ENCODE results near the gene TMC4.

Gene TMC4

DNA sequence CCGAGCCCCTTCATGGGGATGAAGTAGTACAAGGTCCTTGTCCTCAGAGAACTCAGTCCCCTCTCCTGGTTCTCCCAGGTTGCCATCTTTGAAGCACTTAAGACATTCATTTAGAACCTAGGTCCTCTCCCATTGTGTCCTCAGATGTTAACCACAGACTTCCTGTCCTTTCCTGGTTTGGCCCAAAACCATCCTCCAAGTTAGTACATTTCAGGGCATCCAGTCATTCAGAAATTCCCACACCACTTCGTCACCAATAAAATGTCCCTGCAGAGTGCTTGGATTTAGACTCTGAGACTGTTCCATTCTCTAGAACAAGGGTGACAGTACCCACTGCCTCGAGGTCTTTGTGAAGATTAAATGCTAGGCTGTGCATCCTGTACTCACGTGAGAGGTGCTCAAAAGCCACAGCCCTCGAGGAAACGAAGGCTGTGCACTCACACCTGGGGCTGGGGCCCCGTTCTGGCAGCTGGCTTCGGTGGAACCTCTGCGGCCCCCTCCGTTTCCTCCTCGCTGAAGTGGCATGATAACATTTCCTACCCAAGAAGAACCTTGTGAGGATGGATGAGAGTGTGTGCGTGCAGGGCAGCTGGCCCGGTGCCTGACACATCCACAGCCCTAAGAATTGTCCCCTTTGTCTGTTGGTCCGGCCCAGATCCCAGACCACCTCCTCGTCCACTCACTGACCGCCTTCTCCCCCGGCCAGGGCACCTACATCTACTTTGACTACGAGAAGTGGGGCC, 18.2 kb downstream of the TMC4 start:
- no peak for DNase-seq (ENCODE audit: low read depth)

DNA sequence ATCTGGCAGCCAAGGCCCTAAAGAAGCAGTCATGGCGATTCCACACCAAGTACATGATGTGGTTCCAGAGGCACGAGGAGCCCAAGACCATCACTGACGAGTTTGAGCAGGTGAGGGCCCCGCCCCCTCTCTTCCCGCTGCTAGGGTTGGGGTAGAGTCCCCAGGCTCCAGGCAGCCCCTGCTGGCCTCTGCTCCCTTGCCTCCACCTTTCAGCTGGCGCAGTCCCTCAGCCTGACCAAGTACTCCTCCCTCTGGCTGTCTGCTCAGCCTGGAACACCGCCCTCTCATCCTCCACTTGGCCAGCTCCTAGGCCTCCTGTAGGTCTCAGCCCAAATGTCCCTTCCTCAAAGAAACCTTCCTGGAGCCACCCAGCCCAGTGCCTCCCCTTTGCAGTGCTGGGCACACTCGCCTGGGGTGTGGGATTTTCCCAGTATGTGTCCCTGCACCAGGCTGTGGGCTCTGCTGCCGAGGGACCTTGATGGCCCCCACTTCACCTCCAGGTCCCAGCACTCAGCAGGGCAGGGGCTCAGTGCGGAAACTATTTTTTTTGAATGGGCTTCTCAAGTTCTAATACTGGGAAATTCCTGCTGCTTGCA, 19.1 kb downstream of the TMC4 start:
- no peak for DNase-seq (ENCODE audit: low read depth)

DNA sequence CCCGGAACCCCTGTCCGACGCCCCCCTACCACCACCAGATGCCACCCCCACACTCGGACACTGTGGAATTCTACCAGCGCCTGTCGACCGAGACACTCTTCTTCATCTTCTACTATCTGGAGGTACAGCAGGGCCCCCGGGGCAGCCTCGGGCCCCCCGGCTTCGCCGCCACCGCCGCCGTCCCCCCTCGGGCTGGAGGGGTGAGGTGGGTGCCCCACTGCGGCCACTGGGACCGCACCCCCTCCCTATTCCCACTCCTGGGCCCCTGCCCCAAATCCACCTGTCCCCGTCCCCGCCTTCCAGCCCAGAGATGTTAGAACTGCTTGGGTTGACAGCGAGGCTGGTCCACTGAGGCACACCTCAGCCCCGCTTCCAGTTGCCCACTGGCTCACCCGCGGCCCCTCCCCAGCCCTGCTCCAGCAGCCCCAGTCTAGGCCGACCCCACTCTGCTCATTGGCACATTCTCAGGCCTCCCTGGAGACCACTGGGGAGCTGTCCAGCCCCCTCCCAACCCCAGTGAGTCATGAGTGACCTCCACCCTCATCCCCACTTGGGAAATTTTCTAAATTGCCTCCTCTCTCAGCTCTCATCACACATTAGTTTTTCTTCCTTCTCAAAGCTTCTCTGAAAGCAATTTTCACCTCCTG, 20.0 kb downstream of the TMC4 start:
- no peak for DNase-seq (ENCODE audit: low read depth)

DNA sequence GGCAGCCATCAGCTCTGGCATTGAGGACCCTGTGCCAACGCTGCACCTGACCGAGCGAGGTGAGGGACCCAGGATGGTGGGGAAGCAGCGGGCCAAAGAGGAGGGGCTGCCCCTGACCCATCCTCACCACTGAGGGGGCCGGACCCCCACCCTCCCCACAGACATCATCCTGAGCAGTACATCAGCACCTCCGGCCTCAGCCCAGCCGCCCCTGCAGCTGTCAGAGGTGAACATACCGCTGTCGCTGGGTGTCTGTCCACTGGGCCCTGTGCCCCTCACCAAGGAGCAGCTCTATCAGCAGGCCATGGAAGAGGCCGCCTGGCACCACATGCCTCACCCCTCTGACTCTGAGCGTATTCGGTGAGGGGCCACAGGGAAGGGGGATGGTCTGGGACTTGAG, 20.7 kb downstream of the TMC4 start:
- DNase-seq (ENCODE audit: low read depth), result no peak

DNA sequence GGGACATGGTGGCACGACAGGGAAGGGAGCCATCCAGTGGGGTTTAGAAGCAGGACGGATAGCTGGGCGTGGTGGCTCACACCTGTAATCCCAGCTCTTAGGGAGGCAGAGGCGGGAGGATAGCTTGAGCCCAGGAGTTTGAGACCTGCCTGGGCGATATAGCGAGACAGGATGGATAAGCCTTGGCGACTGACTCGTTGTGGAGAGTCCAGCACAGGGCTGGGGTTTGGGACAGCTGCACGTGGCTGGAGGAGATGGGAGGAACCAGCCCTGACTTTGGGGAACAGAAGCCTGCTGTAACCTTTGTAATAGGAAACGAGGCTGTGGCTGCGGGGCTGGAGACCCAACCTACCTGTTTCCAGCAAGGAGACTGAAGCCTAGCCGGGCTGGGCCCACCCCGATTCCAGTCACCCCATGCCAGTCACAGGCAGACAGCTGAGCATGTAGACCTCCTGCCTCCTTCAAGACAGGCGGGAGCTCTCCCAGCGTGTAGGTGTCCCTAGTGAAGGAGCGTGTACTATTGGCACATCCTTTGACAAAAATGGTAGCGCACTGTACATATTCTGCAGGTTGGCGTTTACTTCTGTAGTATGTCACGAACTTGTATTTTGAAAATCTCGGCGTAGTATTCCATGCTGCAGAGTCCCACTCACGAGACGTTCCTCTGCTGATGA, 21.5 kb downstream of the TMC4 start:
- DNase-seq (ENCODE audit: low read depth), result no peak

DNA sequence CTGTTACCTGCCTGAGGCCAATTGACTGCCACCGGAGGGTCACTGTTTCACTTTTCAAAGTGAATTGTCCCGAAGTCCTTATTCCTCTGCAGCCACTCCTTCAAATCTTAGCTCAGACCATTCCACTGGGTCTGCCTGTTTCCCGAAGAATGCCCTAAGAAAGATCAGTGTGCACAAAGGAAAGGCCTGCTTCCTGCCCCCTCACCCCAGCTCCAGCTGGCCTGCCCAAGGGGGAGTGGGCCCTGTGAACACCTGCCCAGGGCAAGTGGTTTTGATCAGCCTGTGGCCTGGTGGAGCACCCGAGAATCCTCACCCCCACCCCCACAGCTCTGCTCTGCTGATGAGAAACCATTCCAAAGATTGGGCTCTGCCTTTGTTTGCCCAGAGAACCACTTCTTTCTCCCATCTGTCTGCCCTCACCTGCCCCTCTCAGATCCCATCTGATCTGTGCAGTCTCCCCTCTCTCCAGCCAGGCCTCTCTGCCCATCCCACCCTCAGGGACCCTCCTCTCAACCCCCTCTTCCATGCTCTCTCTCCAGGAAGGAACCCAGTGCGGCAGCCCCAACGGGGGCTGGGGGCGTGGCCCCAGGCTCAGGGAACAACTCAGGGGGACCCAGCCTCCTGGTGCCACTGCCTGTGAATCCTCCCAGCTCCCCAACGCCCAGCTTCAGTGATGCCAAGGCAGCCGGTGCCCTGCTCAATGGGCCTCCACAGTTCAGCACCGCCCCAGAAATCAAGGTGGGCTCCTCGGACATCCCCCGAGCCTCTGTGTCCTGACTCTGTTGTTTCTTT, 23.7 kb downstream of the TMC4 start:
- DNase-seq (ENCODE audit: low read depth), result no peak

DNA sequence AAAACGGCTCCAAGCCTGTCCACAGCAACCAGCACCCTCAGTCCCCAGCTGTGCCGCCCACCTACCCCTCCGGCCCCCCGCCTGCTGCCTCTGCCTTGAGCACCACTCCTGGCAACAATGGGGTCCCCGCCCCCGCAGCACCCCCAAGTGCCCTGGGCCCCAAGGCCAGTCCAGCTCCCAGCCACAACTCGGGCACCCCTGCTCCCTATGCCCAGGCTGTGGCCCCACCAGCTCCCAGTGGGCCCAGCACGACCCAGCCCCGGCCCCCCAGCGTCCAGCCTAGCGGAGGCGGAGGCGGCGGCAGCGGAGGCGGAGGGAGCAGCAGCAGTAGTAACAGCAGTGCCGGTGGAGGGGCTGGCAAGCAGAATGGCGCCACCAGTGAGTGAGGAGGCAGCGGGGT, 24.8 kb downstream of the TMC4 start:
- DNase-seq (ENCODE audit: low read depth), result no peak

DNA sequence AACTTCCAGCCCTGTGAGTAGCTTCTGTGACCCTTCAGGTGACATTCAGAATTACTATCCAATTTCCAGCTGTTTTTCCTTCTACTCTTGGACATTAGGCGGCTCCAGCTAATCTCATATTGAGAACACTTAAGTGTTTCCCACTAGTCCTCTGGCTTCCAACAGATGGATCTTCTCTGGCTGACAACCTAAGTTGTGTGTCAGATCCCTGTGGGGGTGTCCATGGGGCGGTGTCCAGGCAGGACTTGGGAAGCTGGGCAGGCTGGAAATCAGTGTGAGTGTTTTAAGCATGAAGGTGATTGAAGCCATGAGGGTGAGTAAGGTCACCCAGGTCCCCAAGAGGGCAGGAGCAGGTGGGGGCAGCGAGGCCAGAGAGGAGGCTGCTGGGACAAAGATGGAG, 25.3 kb downstream of the TMC4 start:
- DNase-seq (ENCODE audit: low read depth), result no peak

DNA sequence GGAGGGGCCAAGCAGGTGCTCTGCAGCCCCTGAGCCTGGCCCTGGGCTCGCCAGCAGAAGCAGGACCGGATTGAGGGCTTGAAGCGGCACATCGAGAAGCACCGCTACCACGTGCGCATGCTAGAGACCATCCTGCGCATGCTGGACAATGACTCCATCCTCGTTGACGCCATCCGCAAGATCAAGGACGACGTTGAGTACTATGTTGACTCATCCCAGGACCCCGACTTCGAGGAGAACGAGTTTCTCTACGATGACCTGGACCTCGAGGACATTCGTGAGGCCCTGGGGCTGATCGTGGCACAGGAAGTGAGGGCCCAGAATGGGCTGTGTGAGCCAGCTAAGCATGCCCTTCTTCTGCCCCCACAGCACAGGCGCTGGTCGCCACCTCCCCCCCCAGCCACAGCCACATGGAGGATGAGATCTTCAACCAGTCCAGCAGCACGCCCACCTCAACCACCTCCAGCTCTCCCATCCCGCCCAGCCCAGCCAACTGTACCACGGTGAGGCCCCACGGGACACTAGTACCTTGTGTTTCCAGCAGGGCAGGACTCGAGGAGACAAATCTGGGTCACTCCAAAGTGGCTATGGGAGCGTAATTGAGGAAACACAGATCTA, 27.3 kb downstream of the TMC4 start:
- DNase-seq (ENCODE audit: low read depth), result no peak

DNA sequence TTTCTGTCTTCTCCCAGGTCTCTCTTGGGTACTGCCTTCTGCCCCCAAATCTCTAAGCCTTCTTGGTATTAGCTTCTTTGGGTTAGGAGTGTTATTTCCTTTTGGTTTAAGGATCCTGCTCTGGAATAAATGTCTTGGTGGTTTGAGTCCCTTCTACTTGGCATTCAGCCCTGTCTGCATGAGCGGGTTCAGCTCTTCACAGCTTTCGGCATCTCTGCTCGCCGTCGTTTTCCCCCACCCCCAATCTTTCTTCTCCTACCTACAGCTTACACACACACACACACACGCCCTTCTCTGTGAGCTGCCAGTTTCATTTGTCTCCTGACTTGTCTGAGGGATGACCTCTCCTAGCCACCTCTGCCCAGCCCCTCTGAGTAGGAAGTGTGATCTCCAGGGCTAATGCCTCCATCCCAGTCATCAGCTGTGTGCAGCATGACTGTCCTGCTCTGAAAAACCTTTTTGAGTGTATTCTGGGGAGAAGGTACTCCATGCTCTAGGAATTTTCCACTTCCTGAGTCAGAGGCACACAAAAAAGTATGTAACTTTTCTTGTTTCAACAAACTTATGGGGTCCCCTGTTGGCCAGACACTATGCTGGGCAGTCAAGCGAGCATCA, 30.7 kb downstream of the TMC4 start:
- DNase-seq (ENCODE audit: low read depth), result no peak

DNA sequence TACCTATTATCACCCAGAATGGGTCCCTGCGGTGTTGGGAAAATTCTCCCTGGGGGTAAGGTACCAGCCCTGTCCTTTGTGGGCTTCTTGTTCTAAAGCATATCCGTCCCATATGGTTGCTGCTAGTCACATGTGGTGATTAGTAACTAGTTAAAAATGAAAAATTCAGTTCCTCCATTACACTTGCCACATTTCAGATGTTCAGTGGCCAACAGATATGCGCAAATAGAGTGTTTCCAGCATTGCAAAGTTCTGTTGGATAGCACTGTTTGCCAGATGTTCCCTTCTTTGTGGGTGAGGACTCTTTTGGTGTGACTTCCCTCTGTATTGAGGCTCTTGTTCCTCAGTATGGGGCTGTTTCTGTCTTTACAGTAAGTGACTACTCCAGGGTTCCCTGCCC, 31.6 kb downstream of the TMC4 start:
- no peak for DNase-seq (ENCODE audit: low read depth)

DNA sequence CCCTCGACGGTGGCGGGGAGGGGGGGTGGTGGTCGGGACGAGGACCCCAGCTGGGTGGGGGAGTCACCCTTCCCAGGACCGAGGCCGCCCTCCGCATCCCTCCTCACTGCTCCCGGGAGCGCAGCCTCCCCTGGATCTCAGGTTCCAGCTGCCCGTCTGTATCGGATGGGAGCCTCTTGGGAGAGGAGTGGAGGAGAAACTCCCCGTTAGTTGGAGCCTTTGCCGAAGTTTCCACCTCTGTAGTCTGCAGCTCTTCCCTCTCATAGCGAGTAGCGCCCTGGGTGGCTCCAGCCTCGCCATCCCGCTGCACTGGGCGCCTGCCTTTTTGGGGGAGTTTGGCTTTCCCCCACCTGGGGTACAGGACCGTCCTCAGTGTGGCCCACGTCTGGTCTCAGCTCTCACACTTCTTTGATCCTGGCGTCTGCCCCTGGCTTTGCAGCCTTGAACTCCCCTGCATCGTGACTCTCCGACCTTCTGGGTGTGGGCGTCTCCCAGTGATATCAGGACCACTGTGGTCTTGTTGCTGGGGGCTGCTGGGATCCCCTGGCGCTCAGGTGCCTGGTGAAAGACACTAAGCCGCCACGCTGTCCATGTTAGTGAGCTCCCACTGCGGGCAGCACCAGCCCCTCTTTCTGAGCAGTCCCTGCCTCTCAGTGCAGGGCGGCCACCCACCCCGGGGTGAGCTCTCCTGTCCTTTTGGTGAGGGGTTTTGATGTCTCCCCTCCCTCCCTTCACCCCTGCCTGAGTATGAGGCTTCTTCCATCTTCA, 34.3 kb downstream of the TMC4 start:
- DNase-seq (ENCODE audit: low read depth), result no peak

DNA sequence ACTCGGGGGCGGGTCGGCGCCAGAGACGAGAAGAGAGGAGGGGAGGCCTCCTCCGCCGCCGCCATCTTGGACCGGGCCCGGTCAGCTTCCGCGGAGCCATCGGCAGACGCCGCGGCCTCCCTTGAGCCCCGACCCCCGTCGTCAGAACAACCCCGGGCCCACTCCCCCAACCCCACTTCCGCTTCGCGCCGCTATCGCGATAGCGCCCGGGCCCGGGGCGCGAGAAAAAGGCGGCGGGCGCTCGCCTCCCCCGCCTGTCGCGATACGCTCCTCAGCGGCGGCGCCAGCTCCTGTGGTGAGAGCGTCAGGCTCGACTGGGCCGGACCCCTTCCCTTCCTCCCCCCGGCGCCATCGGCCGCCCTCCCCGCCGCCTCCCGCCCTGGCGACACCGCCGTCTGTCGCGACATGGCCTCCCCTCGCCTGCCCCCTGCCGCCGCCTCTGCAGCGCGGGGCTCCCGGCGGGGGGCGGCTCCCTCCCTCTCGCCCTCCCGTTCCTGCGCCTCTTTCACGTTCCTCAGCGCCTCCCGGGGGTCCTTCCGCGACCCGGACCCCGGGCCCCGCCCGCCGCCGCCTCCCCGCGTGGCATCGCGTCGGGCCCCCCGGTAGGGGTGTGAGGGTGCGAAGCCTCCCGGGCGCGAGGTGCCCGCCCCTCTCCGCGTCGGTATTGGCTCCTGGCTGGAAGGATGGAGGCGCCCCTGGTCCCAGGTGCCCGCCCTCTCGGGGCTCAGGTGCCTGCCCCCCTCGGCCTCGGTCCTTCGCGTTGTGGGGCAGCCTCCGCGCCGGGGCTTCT, 35.1 kb downstream of the TMC4 start, which contains the start of gene CNOT3:
Gene CNOT3 (plus strand): TSS at position 64 of the 790 bp plus-strand sequence. CDS start 5,217 bp downstream, outside the sequence.
- DNase-seq (ENCODE audit: low read depth), result no peak

DNA sequence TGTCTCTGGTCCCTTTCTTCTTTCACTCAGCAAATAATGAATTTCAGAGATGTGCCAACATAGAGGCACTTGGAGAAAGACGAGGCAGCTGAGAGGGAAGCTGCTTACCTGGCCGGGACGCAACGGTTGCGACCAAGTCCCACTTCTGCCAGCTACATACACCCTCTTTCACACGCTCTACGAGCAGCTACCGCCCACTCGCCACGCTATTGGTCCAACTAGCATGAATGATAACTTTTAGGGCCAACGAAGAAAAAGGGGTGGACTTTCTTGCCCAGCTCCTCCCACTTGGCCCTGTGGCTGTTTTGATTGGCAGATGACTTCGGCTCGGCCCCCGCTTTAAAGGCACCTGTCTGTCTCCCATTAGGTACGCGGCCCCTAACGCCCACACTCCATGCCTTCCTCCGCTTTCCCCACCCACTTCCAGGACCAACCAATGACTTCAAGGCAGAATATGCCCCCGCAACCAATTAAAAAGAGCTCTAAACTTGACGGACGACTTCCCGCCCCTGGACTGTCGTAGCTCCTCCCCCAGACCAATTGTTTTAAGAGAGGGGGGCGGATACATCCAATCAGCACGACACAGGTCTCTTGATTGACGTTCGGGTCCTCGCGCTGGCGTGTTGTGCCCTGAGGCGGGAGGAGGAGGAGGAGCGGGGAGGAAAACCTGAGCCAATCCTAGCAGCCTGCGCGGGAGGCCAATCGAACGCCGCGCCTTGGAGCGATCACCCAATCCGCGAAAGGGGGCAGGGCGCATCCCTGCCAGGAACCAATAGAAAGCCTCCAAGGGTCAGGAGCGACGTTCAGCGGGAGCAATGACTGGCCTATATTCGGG, 35.9 kb downstream of the TMC4 start:
- DNase-seq (ENCODE audit: low read depth), result peak; percentile 98

DNA sequence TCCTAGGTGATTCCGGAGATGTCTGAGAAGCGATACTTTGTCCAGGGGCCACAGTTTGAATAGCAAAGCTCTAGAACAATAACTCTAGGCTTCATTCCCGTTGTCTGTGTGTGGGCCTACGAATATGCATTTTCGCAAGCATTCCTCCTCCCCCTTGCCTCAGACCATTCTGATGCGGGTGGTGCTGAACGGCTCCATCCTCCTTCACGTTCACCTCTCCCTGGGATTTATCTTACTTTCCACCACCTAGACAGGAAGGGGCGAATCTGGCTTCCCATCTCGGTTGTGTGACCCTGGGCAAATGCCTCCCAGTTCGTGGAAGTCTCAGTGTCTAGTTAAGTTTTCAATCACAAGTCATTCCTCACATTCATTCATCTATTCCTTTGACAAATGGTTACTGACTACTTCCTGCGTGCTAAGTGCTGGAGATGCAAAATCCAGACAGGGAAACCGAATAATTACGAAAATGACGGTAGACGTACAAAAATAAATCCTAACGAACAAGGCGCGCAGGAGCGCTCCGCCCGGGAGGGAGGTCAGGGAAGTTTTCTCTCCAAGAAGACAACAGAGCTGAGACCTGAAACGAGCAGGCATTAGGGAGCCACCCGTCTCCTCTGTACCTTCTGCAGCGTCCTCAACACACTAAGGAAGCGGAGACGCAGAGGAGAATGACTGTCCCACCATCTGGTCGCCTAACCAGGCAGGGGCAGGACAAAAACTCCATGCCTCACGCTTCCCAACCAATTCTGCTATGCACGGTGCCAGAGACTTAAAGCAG, 36.7 kb downstream of the TMC4 start:
- DNase-seq (ENCODE audit: low read depth), result no peak

DNA sequence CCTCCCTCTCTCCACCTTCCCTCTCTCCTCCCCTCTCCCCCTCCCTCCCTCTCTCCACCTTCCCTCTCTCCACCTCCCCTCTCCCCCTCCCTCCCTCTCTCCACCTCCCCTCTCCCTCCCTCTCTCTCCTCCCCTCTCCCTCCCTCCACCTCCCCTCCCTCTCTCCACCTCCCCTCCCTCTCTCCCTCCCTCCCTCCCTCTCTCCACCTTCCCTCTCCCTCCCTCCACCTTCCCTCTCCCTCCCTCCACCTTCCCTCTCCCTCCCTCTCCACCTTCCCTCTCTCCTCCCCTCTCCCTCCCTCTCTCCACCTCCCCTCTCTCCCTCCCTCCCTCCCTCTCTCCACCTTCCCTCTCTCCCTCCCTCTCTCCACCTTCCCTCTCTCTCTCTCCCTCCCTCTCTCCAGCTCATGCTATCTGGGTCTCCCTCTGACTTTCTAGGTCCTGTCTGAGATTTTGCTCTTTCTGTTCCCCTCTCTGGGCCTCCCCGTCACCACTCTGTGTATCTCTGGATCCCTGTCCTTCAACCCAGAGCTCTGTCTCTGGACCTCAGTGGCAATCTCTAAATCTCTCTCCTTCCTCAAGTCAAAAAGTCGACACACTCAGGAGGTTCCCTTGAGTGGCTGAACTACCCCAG, 38.9 kb downstream of the TMC4 start:
- no peak for DNase-seq (ENCODE audit: low read depth)

DNA sequence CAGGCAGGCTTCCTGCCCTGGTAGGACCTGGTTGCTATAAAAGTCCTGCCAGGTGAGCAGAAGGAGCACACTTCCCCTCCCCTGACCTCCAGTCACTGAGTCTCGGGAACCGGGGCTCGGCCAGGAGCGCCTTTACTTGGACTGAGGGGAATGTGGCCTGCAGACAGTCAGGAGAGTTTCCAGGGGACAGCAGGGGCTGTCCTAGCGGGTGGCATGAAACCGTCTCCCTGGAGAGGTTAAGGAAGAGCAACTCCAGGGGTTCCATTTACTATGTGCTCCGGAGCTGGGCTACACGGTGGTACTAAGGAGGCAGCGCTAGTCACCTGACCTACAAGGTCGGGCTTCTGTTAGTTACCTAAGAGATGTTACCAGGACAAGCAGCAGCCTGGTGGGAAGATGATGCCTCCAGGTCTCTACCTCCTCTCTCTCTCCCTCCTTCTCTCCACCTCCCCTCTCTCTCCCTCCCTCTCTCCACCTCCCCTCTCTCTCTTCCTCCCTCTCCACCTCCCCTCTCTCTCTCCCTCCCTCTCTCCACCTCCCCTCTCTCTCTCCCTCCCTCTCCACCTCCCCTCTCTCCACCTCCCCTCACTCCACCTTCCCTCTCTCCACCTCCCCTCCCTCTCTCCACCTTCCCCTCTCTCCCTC, 39.5 kb downstream of the TMC4 start:
- no peak for DNase-seq (ENCODE audit: low read depth)

Data from stimulated activated CD8-positive, alpha-beta memory T cell treated with anti-CD3 and anti-CD28 coated beads, Interleukin-12 subunit alpha, Interleukin-12 subunit beta, amount 100 ng/mL, for 1 hour (primary cell).